GM12878 (cell line): ENCODE results near the gene SV2B. TPM values are rescaled to one million over a fixed set of nuclear protein-coding genes. Genes with fewer than 3 reads are reported as not detected.

ENCODE experiments used
- ATAC-seq: fragments of 200-7000 bp; cut with Tn5 transposase; 3 replicates; pipeline ENCODE4 v1.9.1; 2020; ENCODE audit warnings: mild to moderate bottlenecking, moderate library complexity
- BruUV-seq: library from RNA; stranded (reverse); fragments of 400-500 nt; replicated peaks from 2 replicates; lab custom pipeline; 2021; lab: Mats Ljungman, UMichigan
- CTCF ChIA-PET: fragments of 300-600 bp; sonication (Branson Sonifier 250); formaldehyde crosslinking; extraction: SDS; loops from one replicate; lab custom pipeline; 2021; ENCODE audit warnings: inconsistent platforms; lab: Yijun Ruan, JAX
- POLR2A ChIA-PET: fragments of 350-600 bp; formaldehyde crosslinking; extraction: SDS; loops from one replicate; lab custom pipeline; 2021; ENCODE audit warnings: inconsistent platforms; lab: Charles Lee
- RAD21 ChIA-PET: fragments of 300-600 bp; sonication (Branson Sonifier 250); formaldehyde crosslinking; loops from one replicate; lab custom pipeline; 2023; ENCODE audit warnings: antibody characterized with exemption; ENCODE audit not compliant: unreplicated experiment; lab: Charles Lee
- SMC1A ChIA-PET: fragments of 300-600 bp; sonication (Branson Sonifier 250); formaldehyde crosslinking; loops from one replicate; lab custom pipeline; 2023; ENCODE audit not compliant: unreplicated experiment, uncharacterized antibody; lab: Charles Lee
- DNase-seq: peaks from one replicate; pipeline ENCODE4 v3.0.0-alpha.2; 2011; ENCODE audit warnings: low read depth, low spot score
- FAIRE-seq: peaks from 3 replicates; lab custom pipeline; 2011; peaks lifted over from hg19 to GRCh38; lab: Jason Lieb, UNC
- H2AFZ ChIP-seq: 2 replicates; pipeline ENCODE4 v1.6.0; 2011; ENCODE audit warnings: low read depth, low read length, control low read depth; ENCODE audit not compliant: control insufficient read depth
- H3K27ac ChIP-seq: 2 replicates; pipeline ENCODE4 v1.5.1; 2011; ENCODE audit warnings: control low read depth; ENCODE audit not compliant: control insufficient read depth, insufficient read depth
- H3K27me3 ChIP-seq, 2 experiments: replicated peaks in 1 of 2; 2 replicates each; pipeline versions ENCODE4 v1.6.0 to v1.6.1; 2011; ENCODE audit warnings: low read length in 1 of 2; ENCODE audit not compliant: control insufficient read depth in 2 of 2, insufficient read depth in 2 of 2
- H3K36me3 ChIP-seq, 2 experiments: 2 replicates each; pipeline ENCODE4 v1.5.1; 2011; ENCODE audit warnings: low read length in 1 of 2; ENCODE audit not compliant: control insufficient read depth in 2 of 2, insufficient read depth in 2 of 2
- H3K4me1 ChIP-seq: 2 replicates; pipeline ENCODE4 v1.6.1; 2011; ENCODE audit warnings: mild to moderate bottlenecking, low read length, moderate library complexity, mixed read lengths; ENCODE audit not compliant: control insufficient read depth, insufficient read depth
- H3K4me2 ChIP-seq: 2 replicates; pipeline ENCODE4 v1.6.0; 2011; ENCODE audit warnings: control low read depth; ENCODE audit not compliant: control insufficient read depth, insufficient read depth
- H3K4me3 ChIP-seq: fragments of 200-600 bp; sonication (generic); 2 replicates; pipeline ENCODE4 v1.5.1; 2016
- H3K79me2 ChIP-seq: 2 replicates; pipeline ENCODE4 v1.6.0; 2011; ENCODE audit warnings: low read length; ENCODE audit not compliant: control insufficient read depth, insufficient read depth
- H3K9ac ChIP-seq: 2 replicates; pipeline ENCODE4 v1.8.0; 2011; ENCODE audit warnings: low read length, control low read depth, mixed read lengths; ENCODE audit not compliant: control insufficient read depth, insufficient read depth
- H3K9me3 ChIP-seq: replicated peaks from 3 replicates; pipeline ENCODE4 v1.5.1; 2011; ENCODE audit warnings: mild to moderate bottlenecking, low read length; ENCODE audit not compliant: control insufficient read depth, insufficient read depth
- H4K20me1 ChIP-seq: 2 replicates; pipeline ENCODE4 v1.6.0; 2011; ENCODE audit not compliant: control insufficient read depth, insufficient read depth
- FOXM1 ChIP-seq: IDR thresholded peaks from 2 replicates; pipeline ENCODE4 v1.6.1; 2012; ENCODE audit warnings: low read depth, mild to moderate bottlenecking, inconsistent platforms, low read length, moderate library complexity
- GATAD2B ChIP-seq: fragments of 450-650 bp; conservative IDR thresholded peaks from 2 replicates; pipeline ENCODE4 v1.6.1; 2017; ENCODE audit warnings: low read depth, mild to moderate bottlenecking, moderate library complexity
- JUND ChIP-seq: IDR thresholded peaks from 2 replicates; pipeline ENCODE4 v1.6.1; 2012; ENCODE audit warnings: low read depth, mild to moderate bottlenecking, low read length, improper control_type of control experiment, moderate library complexity
- NFIC ChIP-seq: IDR thresholded peaks from 2 replicates; pipeline ENCODE4 v1.6.1; 2012; ENCODE audit warnings: low read depth, mild to moderate bottlenecking, inconsistent platforms, low read length, moderate library complexity
- RCOR1 ChIP-seq: conservative IDR thresholded peaks from 2 replicates; pipeline ENCODE4 v1.6.1; 2012; ENCODE audit warnings: low read depth, low read length, improper control_type of control experiment
- RFX5 ChIP-seq: IDR thresholded peaks from 2 replicates; pipeline ENCODE4 v1.6.1; 2011; ENCODE audit warnings: low read depth, low read length, improper control_type of control experiment
- TAF1 ChIP-seq: IDR thresholded peaks from 2 replicates; pipeline ENCODE4 v1.6.1; 2011; ENCODE audit warnings: mild to moderate bottlenecking, low read depth, low read length, borderline replicate concordance
- ZBED1 ChIP-seq: IDR thresholded peaks from 2 replicates; pipeline ENCODE4 v1.6.1; 2016; ENCODE audit warnings: borderline replicate concordance
- WGBS: methylation state at CpG from one replicate; pipeline ENCODE4 v1.1.6; 2016; ENCODE audit warnings: low lambda C conversion rate; ENCODE audit not compliant: insufficient replicate concordance, insufficient coverage; ENCODE audit errors: missing lambda C conversion rate; 5-methylcytosine and 5-hydroxymethylcytosine counted together
- in situ Hi-C: fragments of 300-500 bp; cut with MboI; formaldehyde crosslinking; loops from 9 replicates; pipeline ENCODE4 v1.14.3; 2018; ENCODE audit warnings: mixed read lengths
- intact Hi-C: fragments of 100-400 bp; cut with micrococcal nuclease; formaldehyde crosslinking; loops from one replicate; pipeline ENCODE4 v1.14.2; 2022; ENCODE audit not compliant: unreplicated experiment
- polyA plus RNA-seq, 11 experiments: library from polyadenylated mRNA; depleted of rRNA in 4 of 11; unstranded in 6 of 11; stranded (reverse) in 5 of 11; fragments of >200 nt; fragmentation: Nextera tagmentation in 4 of 11; fragmentation: Illumina TruSeq in 1 of 11; extraction: Ambion mirVana in 4 of 11; extraction: Trizol in 1 of 11; gene quantifications; 1 replicate in 1 of 11; 2 replicates in 10 of 11; pipeline versions ENCODE4 v1.2.1 to v1.2.3, GENCODE V29; 2011 to 2016; ENCODE audit warnings: inconsistent platforms in 2 of 11, missing spikeins in 2 of 11, low read depth in 1 of 11
- total RNA-seq, 4 experiments: library from RNA; depleted of rRNA in 3 of 4; stranded (reverse); fragments of >200 nt in 3 of 4; fragmentation: Illumina TruSeq in 1 of 4; extraction: Trizol in 1 of 4; gene quantifications; 2 replicates each; pipeline versions ENCODE4 v1.2.1 to v1.2.3, GENCODE V29; 2013 to 2021
- TF ChIP-seq, protein P1 (sequence below): IDR thresholded peaks from 2 replicates; pipeline ENCODE4 v1.6.1; 2011; ENCODE audit warnings: mild to moderate bottlenecking, low read depth, low read length, moderate library complexity; ENCODE audit not compliant: insufficient replicate concordance
- TF ChIP-seq, protein P2 (sequence below): fragments of 450-650 bp; IDR thresholded peaks from 2 replicates; pipeline ENCODE4 v1.6.1; 2016; ENCODE audit warnings: mild to moderate bottlenecking
- TF ChIP-seq, protein P3 (sequence below): fragments of 450-650 bp; IDR thresholded peaks from 2 replicates; pipeline ENCODE4 v1.6.1; 2018; ENCODE audit warnings: borderline replicate concordance, mild to moderate bottlenecking; ENCODE audit not compliant: partially characterized antibody
- TF ChIP-seq, protein P4 (sequence below): fragments of 450-650 bp; IDR thresholded peaks from 2 replicates; pipeline ENCODE4 v1.6.1; 2014; ENCODE audit warnings: mild to moderate bottlenecking
- TF ChIP-seq, protein P5 (sequence below): fragments of 450-650 bp; formaldehyde crosslinking; IDR thresholded peaks from 2 replicates; pipeline ENCODE4 v1.4.0; 2022; ENCODE audit warnings: mild to moderate bottlenecking, moderate library complexity

SV2B gene
- total and polyA plus RNA-seq, 10 of the 15 experiments (the other 5 are each of a cell fraction or from before 2014, with no cell fraction given): 0.03 to 1.7 (median 1.3) TPM

DNA sequence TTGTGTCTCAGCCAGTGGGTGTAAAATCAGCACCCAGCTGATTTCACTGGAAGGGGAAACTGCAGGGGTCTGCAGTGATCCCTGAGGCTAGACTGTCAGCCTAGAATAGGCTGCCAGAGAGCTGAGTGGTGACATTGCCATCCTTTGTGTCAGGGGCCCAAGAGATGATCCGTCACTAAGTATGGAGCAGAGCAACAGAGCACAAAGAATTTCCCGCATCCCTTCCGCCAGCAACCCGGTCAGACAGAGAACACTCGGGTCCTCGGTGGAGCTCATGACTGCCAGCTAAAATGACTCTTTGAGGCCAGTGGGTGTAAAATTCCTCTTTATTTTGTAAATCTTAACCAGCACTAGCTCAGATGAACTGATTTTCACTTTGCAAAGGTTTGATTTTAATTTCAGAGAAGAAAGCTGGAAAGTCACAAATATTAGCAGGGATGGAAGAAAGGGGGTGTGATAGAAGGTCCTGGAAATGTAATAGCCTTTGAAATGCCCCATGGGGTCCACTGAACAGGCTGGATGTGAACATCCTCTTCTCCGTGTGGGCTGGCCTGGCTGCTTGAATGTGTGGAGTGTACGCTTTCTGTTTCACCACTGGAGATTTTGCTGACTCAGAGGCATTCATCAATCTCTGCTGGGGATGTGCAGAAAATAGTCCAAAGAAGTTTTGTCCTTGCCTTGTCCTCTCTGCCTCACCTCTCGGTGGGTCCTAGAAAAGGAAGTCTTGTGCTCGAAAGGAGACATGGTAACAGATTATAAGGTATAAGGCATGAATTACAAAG, 138.8 kb downstream of the SV2B start:
- ChIA-PET RAD21 (interaction anchor here (1.0 kb wide), 1 partner anchor 11 kb away, joined by 3 read pairs; no protein-coding TSS in a partner anchor), SMC1A (interaction anchor here (1.2 to 1.6 kb wide), 3 partner anchors 19 to 34 kb away, joined by 3 read pairs; no protein-coding TSS in a partner anchor), POLR2A (no interaction called here), CTCF (interaction anchor here (1.0 to 2.3 kb wide), 3 partner anchors 8 to 183 kb away, joined by 3 to 9 read pairs (median 3); no protein-coding TSS in a partner anchor)
- no peak overlapping the region for H3K4me2 ChIP-seq
- WGBS: 62% methylated on average over 10 of the region's 10 CpGs
- H3K9me3 ChIP-seq: no peaks in the 10 kb centered on the region
- no peak overlapping the region for H2AFZ ChIP-seq
- no peaks in the 10 kb centered on the region for H3K4me1 ChIP-seq
- H3K4me3 ChIP-seq: no peak overlapping the region
- DNase-seq: no peak
- H3K79me2 ChIP-seq: no peaks in the 10 kb centered on the region
- H3K9ac ChIP-seq: no peak overlapping the region
- in situ Hi-C loops (loop anchor here (25.0 kb wide), 1 partner anchor 902 kb away; no protein-coding TSS in a partner anchor), intact Hi-C loops (no loop called here)
- H3K27me3 ChIP-seq: no peaks in the 10 kb centered on the region; a peak in 1 of 4 replicates
- H3K27ac ChIP-seq: no peak overlapping the region
- no peaks in the 10 kb centered on the region for H4K20me1 ChIP-seq
- no peak for FAIRE-seq
- no TSS peak for BruUV-seq
- no peaks in the 10 kb centered on the region for H3K36me3 ChIP-seq
- ATAC-seq: no peak
- TF ChIP-seq, protein P1, sequence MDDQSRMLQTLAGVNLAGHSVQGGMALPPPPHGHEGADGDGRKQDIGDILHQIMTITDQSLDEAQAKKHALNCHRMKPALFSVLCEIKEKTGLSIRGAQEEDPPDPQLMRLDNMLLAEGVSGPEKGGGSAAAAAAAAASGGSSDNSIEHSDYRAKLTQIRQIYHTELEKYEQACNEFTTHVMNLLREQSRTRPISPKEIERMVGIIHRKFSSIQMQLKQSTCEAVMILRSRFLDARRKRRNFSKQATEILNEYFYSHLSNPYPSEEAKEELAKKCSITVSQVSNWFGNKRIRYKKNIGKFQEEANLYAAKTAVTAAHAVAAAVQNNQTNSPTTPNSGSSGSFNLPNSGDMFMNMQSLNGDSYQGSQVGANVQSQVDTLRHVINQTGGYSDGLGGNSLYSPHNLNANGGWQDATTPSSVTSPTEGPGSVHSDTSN: no peak
- TF ChIP-seq, protein P2, sequence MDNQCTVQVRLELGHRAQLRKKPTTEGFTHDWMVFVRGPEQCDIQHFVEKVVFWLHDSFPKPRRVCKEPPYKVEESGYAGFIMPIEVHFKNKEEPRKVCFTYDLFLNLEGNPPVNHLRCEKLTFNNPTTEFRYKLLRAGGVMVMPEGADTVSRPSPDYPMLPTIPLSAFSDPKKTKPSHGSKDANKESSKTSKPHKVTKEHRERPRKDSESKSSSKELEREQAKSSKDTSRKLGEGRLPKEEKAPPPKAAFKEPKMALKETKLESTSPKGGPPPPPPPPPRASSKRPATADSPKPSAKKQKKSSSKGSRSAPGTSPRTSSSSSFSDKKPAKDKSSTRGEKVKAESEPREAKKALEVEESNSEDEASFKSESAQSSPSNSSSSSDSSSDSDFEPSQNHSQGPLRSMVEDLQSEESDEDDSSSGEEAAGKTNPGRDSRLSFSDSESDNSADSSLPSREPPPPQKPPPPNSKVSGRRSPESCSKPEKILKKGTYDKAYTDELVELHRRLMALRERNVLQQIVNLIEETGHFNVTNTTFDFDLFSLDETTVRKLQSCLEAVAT: no peak
- no peak for TF ChIP-seq RFX5
- TF ChIP-seq NFIC: no peak
- no peak for TF ChIP-seq ZBED1
- TF ChIP-seq, protein P3, sequence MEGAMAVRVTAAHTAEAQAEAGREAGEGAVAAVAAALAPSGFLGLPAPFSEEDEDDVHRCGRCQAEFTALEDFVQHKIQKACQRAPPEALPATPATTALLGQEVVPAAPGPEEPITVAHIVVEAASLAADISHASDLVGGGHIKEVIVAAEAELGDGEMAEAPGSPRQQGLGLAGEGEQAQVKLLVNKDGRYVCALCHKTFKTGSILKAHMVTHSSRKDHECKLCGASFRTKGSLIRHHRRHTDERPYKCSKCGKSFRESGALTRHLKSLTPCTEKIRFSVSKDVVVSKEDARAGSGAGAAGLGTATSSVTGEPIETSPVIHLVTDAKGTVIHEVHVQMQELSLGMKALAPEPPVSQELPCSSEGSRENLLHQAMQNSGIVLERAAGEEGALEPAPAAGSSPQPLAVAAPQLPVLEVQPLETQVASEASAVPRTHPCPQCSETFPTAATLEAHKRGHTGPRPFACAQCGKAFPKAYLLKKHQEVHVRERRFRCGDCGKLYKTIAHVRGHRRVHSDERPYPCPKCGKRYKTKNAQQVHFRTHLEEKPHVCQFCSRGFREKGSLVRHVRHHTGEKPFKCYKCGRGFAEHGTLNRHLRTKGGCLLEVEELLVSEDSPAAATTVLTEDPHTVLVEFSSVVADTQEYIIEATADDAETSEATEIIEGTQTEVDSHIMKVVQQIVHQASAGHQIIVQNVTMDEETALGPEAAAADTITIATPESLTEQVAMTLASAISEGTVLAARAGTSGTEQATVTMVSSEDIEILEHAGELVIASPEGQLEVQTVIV: no peak
- TF ChIP-seq, protein P4, sequence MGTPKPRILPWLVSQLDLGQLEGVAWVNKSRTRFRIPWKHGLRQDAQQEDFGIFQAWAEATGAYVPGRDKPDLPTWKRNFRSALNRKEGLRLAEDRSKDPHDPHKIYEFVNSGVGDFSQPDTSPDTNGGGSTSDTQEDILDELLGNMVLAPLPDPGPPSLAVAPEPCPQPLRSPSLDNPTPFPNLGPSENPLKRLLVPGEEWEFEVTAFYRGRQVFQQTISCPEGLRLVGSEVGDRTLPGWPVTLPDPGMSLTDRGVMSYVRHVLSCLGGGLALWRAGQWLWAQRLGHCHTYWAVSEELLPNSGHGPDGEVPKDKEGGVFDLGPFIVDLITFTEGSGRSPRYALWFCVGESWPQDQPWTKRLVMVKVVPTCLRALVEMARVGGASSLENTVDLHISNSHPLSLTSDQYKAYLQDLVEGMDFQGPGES: no peak
- no peak for TF ChIP-seq JUND
- TF ChIP-seq, protein P5, sequence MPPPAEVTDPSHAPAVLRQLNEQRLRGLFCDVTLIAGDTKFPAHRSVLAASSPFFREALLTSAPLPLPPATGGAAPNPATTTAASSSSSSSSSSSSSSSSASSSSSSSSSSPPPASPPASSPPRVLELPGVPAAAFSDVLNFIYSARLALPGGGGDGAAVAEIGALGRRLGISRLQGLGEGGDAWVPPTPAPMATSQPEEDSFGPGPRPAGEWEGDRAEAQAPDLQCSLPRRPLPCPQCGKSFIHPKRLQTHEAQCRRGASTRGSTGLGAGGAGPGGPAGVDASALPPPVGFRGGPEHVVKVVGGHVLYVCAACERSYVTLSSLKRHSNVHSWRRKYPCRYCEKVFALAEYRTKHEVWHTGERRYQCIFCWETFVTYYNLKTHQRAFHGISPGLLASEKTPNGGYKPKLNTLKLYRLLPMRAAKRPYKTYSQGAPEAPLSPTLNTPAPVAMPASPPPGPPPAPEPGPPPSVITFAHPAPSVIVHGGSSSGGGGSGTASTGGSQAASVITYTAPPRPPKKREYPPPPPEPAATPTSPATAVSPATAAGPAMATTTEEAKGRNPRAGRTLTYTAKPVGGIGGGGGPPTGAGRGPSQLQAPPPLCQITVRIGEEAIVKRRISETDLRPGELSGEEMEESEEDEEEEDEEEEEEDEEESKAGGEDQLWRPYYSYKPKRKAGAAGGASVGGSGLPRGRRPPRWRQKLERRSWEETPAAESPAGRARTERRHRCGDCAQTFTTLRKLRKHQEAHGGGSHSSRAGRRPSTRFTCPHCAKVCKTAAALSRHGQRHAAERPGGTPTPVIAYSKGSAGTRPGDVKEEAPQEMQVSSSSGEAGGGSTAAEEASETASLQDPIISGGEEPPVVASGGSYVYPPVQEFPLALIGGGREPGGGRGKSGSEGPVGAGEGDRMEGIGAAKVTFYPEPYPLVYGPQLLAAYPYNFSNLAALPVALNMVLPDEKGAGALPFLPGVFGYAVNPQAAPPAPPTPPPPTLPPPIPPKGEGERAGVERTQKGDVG (CRISPR knock-in tag): no peak
- no peak for TF ChIP-seq TAF1
- no peak for TF ChIP-seq GATAD2B
- no peak for TF ChIP-seq RCOR1
- TF ChIP-seq FOXM1: no peak
